GM23248 (cell line): ENCODE measurements around the gene LRRC59. TPM values are rescaled to one million over a fixed set of nuclear protein-coding genes. Genes with fewer than 3 reads are reported as not detected.
A peak's percentile ranks its signal among the peaks of the same experiment; 100 is the strongest.

Experiments used
- DNase-seq: peaks from one replicate; pipeline ENCODE4 v3.0.0-alpha.2; 2015
- H2AFZ ChIP-seq: fragments of 200-600 bp; sonication (generic); 2 replicates; pipeline ENCODE4 v1.6.1; 2016; ENCODE audit warnings: antibody characterized with exemption
- H3F3A ChIP-seq: fragments of 200-600 bp; sonication (generic); 2 replicates; pipeline ENCODE4 v1.6.1; 2016; ENCODE audit warnings: mild to moderate bottlenecking, antibody characterized with exemption, mixed run types; ENCODE audit not compliant: insufficient read depth
- H3K27ac ChIP-seq: fragments of 200-600 bp; sonication (generic); 2 replicates; pipeline ENCODE4 v1.5.1; 2016; ENCODE audit warnings: mild to moderate bottlenecking
- H3K27me3 ChIP-seq: fragments of 200-600 bp; sonication (generic); replicated peaks from 2 replicates; pipeline ENCODE4 v1.6.1; 2016; ENCODE audit warnings: mild to moderate bottlenecking; ENCODE audit not compliant: insufficient read depth
- H3K36me3 ChIP-seq: fragments of 200-600 bp; sonication (generic); 2 replicates; pipeline ENCODE4 v1.6.1; 2016; ENCODE audit warnings: low read depth, mild to moderate bottlenecking
- H3K4me1 ChIP-seq: fragments of 200-600 bp; sonication (generic); 2 replicates; pipeline ENCODE4 v1.6.1; 2016; ENCODE audit warnings: mild to moderate bottlenecking; ENCODE audit not compliant: insufficient read depth
- H3K4me2 ChIP-seq: fragments of 200-600 bp; sonication (generic); one replicate; pipeline ENCODE4 v1.6.1; 2016; ENCODE audit warnings: mild to moderate bottlenecking; ENCODE audit not compliant: unreplicated experiment
- H3K4me3 ChIP-seq: fragments of 200-600 bp; sonication (generic); 2 replicates; pipeline ENCODE4 v1.5.1; 2016; ENCODE audit warnings: mild to moderate bottlenecking
- H3K79me2 ChIP-seq: fragments of 200-600 bp; sonication (generic); 2 replicates; pipeline ENCODE4 v1.6.1; 2016; ENCODE audit warnings: mild to moderate bottlenecking; ENCODE audit not compliant: insufficient read depth
- H3K9ac ChIP-seq: fragments of 200-600 bp; sonication (generic); 2 replicates; pipeline ENCODE4 v1.6.1; 2016; ENCODE audit warnings: mild to moderate bottlenecking
- H3K9me2 ChIP-seq: fragments of 200-600 bp; sonication (generic); 2 replicates; pipeline ENCODE4 v1.6.1; 2016; ENCODE audit warnings: mixed run types, mild to moderate bottlenecking, moderate library complexity; ENCODE audit not compliant: insufficient read depth
- H3K9me3 ChIP-seq: fragments of 200-600 bp; sonication (generic); one replicate; pipeline ENCODE4 v1.6.1; 2017; ENCODE audit warnings: low read depth
- H4K20me1 ChIP-seq: fragments of 200-600 bp; sonication (generic); 2 replicates; pipeline ENCODE4 v1.6.0; 2016; ENCODE audit not compliant: insufficient read depth
- EZH2 ChIP-seq: fragments of 200-600 bp; sonication (generic); IDR thresholded peaks from 2 replicates; pipeline ENCODE4 v1.6.1; 2018; ENCODE audit warnings: antibody characterized with exemption, mild to moderate bottlenecking; ENCODE audit not compliant: insufficient read depth, poor library complexity, severe bottlenecking
- EZH2phosphoT487 ChIP-seq: fragments of 200-600 bp; sonication (generic); IDR thresholded peaks from 2 replicates; pipeline ENCODE4 v1.6.1; 2018; ENCODE audit warnings: antibody characterized with exemption, moderate library complexity, mild to moderate bottlenecking, low read depth; ENCODE audit not compliant: insufficient read depth
- WGBS, 2 experiments: methylation state at CpG; one replicate each; pipeline ENCODE4 v1.1.6; 2015 to 2017; ENCODE audit warnings: low lambda C conversion rate in 2 of 2, low coverage in 1 of 2; ENCODE audit errors: missing lambda C conversion rate in 2 of 2; 5-methylcytosine and 5-hydroxymethylcytosine counted together
- in situ Hi-C: fragments of 300-500 bp; cut with MboI; formaldehyde crosslinking; loops from 2 replicates; pipeline ENCODE4 v1.15.0; 2020
- polyA plus RNA-seq: library from polyadenylated mRNA; unstranded; fragments of >200 nt; fragmentation: Nextera tagmentation; extraction: Ambion mirVana; gene quantifications from 2 replicates; pipeline ENCODE4 v1.2.1, GENCODE V29; 2016
- total RNA-seq: library from RNA; depleted of rRNA; stranded (reverse); fragments of >200 nt; shearing (Covaris generic); gene quantifications from 2 replicates; pipeline ENCODE4 v1.2.3, GENCODE V29; 2014

The LRRC59 gene
- total and polyA plus RNA-seq, 2 experiments from 2014 or later = 111 to 164 TPM

DNA sequence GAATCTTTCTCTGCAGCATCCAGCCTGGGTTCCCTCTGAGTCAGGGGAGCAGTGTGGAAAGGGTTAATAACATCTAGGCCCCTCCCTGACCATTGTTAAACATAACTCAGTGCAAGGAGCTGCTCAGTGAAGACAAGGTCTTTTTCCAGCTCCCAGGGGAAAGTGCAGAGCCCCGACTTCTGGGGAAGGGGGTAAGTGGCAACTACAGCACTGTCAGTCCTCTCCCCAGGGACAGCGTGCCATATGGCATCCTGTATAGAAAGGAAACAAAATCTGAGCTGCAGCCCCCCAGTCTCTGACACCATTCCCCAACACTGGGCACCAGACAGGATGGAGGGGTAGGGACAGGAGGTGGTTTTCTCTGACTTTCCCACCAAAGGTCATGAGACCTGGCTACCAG lies 32.2 kb downstream of the LRRC59 start:
- Histone ChIP-seq H3K36me3 (peaks cover 18% of the 10 kb centered on the region), H2AFZ (no peak overlapping the region), H3K9me3 (no peaks in the 10 kb centered on the region), H3K79me2 (peaks cover under 1% of the 10 kb centered on the region; the same call in 1 of the 2 replicates), H3F3A (0 out of 2 replicates have a peak, but pooled peaks cover 12% of the 10 kb centered on the region), H3K27ac (no peak overlapping the region), H3K4me1 (peaks cover 5% of the 10 kb centered on the region; the same call in 1 of the 2 replicates), H3K4me3 (no peak overlapping the region), H3K9ac (no peak overlapping the region), H4K20me1 (no peaks in the 10 kb centered on the region), H3K4me2 (no peak overlapping the region), H3K9me2 (no peaks in the 10 kb centered on the region), H3K27me3 (no peaks in the 10 kb centered on the region)
- TF ChIP-seq EZH2phosphoT487 (no peak), EZH2 (no peak)
- in situ Hi-C loops = no loop called here
- DNase-seq = no peak
- 57 to 62% methylated on average over 2 of the region's 2 CpGs for WGBS, 2 experiments

DNA sequence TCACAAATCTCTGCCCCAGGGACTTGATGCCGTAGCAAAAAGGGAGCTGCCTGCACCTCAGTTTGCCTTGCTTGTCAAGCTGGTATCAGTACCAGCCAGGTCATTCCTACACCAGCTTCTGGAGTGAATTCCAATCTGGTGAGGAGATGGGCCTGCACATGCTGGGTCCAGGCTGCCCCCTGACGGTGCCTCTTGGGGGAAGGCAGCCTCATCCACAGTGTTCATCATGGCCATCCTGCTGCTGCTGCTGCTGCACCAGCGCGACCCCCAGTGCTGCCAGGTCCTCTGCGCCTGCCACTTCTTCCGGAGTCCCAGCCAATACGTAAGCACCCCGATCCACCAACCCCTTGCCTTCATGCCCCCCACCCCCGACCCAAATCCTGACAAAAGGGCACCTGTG lies 32.6 kb downstream of the LRRC59 start:
- H3K9ac ChIP-seq = no peak overlapping the region
- peaks cover 14% of the 10 kb centered on the region for H3K36me3 ChIP-seq
- TF ChIP-seq EZH2phosphoT487 = no peak
- no peaks in the 10 kb centered on the region for H3K79me2 ChIP-seq
- H3K27ac ChIP-seq = no peak overlapping the region
- H3K9me2 ChIP-seq = no peaks in the 10 kb centered on the region
- H3K4me2 ChIP-seq = no peak overlapping the region
- 73 to 83% methylated on average over 8 to 9 of the region's 9 CpGs for WGBS, 2 experiments
- 0 out of 2 replicates have a peak, but pooled peaks cover 12% of the 10 kb centered on the region for H3F3A ChIP-seq
- no peaks in the 10 kb centered on the region for H3K27me3 ChIP-seq
- in situ Hi-C loops = no loop called here
- DNase-seq = peak; percentile 77
- no peaks in the 10 kb centered on the region for H4K20me1 ChIP-seq
- no peak overlapping the region for H2AFZ ChIP-seq
- no peak overlapping the region for H3K4me3 ChIP-seq
- no peaks in the 10 kb centered on the region for H3K9me3 ChIP-seq
- H3K4me1 ChIP-seq = peaks cover 5% of the 10 kb centered on the region; the same call in 1 of the 2 replicates

DNA sequence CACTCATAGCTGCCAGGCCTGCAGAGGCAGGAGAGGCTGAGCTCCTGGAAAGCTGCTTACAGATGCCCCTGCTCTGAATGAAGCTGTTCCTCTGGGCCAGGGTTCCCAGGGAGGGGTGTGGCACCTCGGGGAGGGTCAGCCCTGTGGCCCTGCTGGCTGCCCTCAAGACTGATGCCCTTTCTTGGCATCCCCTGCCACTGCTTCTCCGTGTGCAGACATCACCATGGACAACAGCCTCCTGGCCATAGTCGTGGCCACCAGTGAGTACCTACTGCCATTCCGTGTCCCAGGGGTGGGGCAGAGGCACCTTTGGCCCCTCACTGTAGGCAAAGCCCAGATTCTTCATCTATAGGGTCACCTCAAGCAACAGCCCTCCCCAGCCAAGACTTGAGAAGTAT lies 33.3 kb downstream of the LRRC59 start:
- no peak overlapping the region for H3K4me2 ChIP-seq
- H2AFZ ChIP-seq = no peak overlapping the region
- H3K9me2 ChIP-seq = no peaks in the 10 kb centered on the region
- no peaks in the 10 kb centered on the region for H4K20me1 ChIP-seq
- DNase-seq = no peak
- H3K79me2 ChIP-seq = no peaks in the 10 kb centered on the region
- no peak overlapping the region for H3K4me3 ChIP-seq
- no peak overlapping the region for H3K27ac ChIP-seq
- in situ Hi-C loops = no loop called here
- no peak for TF ChIP-seq EZH2
- no peak for TF ChIP-seq EZH2phosphoT487
- 45 to 54% methylated on average over 4 of the region's 4 CpGs for whole genome bisulfite sequencing, 2 experiments
- H3F3A ChIP-seq = 0 out of 2 replicates have a peak, but pooled peaks cover 12% of the 10 kb centered on the region
- H3K4me1 ChIP-seq = peaks cover 5% of the 10 kb centered on the region; the same call in 1 of the 2 replicates
- H3K9ac ChIP-seq = no peak overlapping the region
- H3K27me3 ChIP-seq = no peaks in the 10 kb centered on the region
- peaks cover 7% of the 10 kb centered on the region for H3K36me3 ChIP-seq
- no peaks in the 10 kb centered on the region for H3K9me3 ChIP-seq

DNA sequence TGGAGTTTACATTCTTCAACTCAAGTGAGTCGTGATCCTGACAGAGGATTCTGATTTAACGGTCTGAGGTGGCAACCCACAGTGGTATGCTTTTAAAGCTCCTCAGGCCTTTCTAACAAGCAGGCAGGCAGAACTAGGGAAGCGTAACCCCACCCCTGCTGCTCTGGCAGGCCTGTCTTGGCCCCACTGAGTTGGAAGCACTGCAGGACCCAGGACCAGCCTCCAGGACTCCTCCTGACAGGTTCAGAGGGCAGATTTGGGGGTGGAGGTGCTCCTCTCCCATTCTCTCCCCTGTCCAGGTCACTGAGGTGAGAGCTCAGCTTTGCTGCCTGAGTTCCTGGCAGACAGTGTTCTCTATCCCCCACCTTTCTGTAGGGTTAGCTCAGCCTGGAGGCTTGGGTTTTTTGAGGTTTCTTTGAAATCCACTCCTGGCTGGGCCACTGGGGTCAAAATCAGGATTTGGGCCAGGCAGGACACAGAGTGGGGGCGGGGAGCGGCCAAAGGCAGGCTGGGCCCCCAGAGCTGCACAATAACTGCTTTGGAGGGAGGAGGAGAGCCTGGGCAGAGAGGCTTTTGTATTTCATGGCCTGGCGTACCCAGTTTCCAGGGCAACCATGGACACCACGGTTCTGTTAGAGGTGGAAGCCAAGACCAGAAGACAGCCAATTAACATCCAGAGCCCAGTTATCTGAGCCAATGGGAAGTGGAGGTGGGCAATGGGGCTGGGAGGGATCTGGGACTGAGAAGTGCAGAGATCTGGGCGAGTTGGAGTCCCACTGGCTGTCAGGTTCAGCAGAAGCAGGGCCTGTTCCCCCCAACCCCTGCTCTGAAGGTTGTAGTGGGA lies 33.9 kb downstream of the LRRC59 start:
- peaks cover 17% of the 10 kb centered on the region; the same call in 1 of the 2 replicates for H3F3A ChIP-seq
- H3K9ac ChIP-seq = no peak overlapping the region
- H2AFZ ChIP-seq = no peak overlapping the region
- no peaks in the 10 kb centered on the region for H4K20me1 ChIP-seq
- no peak overlapping the region for H3K27ac ChIP-seq
- no peaks in the 10 kb centered on the region for H3K9me3 ChIP-seq
- no peak overlapping the region for H3K4me3 ChIP-seq
- TF ChIP-seq EZH2 (no peak), EZH2phosphoT487 (no peak)
- no peaks in the 10 kb centered on the region for H3K79me2 ChIP-seq
- peaks cover 5% of the 10 kb centered on the region; the same call in 1 of the 2 replicates for H3K4me1 ChIP-seq
- peak; percentile 38 for DNase-seq
- in situ Hi-C loops = no loop called here
- no peaks in the 10 kb centered on the region for H3K27me3 ChIP-seq
- 21 to 27% methylated on average over 8 of the region's 8 CpGs for WGBS, 2 experiments
- H3K4me2 ChIP-seq = no peak overlapping the region
- H3K9me2 ChIP-seq = no peaks in the 10 kb centered on the region
- H3K36me3 ChIP-seq = peaks cover 4% of the 10 kb centered on the region; the same call in 1 of the 2 replicates
